Fibroblast of lung (primary cell): ENCODE results near the gene PAFAH2. TPM values are rescaled to one million over a fixed set of nuclear protein-coding genes. Genes with fewer than 3 reads are reported as not detected.
"Not testable (repeated sequence)": the region's sequence is repeated elsewhere in the genome, so short reads cannot be mapped to it uniquely, and the experiment has no call there.

Source experiments
- DNase-seq, 2 donors: peaks; one replicate each; pipeline versions ENCODE4 v3.0.0 to v3.0.0-alpha.2; 2010; ENCODE audit warnings: low read depth in 2 of 2
- H2AFZ ChIP-seq: 2 replicates; pipeline ENCODE4 v1.5.1; 2012; ENCODE audit warnings: low read length, control low read depth, inconsistent platforms
- H3K27ac ChIP-seq: 2 replicates; pipeline ENCODE4 v1.5.1; 2011; ENCODE audit warnings: low read length, control low read depth; ENCODE audit not compliant: insufficient read depth
- H3K27me3 ChIP-seq: 2 replicates; pipeline ENCODE4 v1.5.1; 2011; ENCODE audit warnings: mild to moderate bottlenecking, low read length; ENCODE audit not compliant: control insufficient read depth, insufficient read depth
- H3K36me3 ChIP-seq: 2 replicates; pipeline ENCODE4 v1.5.1; 2011; ENCODE audit warnings: low read length; ENCODE audit not compliant: control insufficient read depth, insufficient read depth
- H3K4me1 ChIP-seq: 2 replicates; pipeline ENCODE4 v1.5.1; 2011; ENCODE audit warnings: low read length; ENCODE audit not compliant: control insufficient read depth, insufficient read depth; ENCODE audit errors: extremely low read depth
- H3K4me2 ChIP-seq: 2 replicates; pipeline ENCODE4 v1.5.1; 2011; ENCODE audit warnings: low read length, control low read depth; ENCODE audit not compliant: insufficient read depth; ENCODE audit errors: extremely low read depth
- H3K4me3 ChIP-seq, 4 experiments: fragments of 200-600 bp in 1 of 4; sonication (generic) in 1 of 4; replicated peaks in 1 of 4; 2 replicates each; pipeline ENCODE4 v1.5.1; 2011 to 2016; ENCODE audit warnings: low read length in 4 of 4, low read depth in 3 of 4, mild to moderate bottlenecking in 3 of 4, control low read depth in 2 of 4, inconsistent platforms in 1 of 4, mixed read lengths in 1 of 4; ENCODE audit not compliant: insufficient read depth in 1 of 4; ENCODE audit errors: control extremely low read depth in 1 of 4
- H3K79me2 ChIP-seq: 2 replicates; pipeline ENCODE4 v1.5.1; 2012; ENCODE audit warnings: mild to moderate bottlenecking, low read length, inconsistent platforms; ENCODE audit not compliant: control insufficient read depth, insufficient read depth
- H3K9ac ChIP-seq: 2 replicates; pipeline ENCODE4 v1.5.1; 2011; ENCODE audit warnings: mild to moderate bottlenecking, low read length, control low read depth; ENCODE audit not compliant: insufficient read depth
- H3K9me3 ChIP-seq: 2 replicates; pipeline ENCODE4 v1.5.1; 2012; ENCODE audit warnings: low read depth, low read length; ENCODE audit not compliant: control insufficient read depth, insufficient read depth
- H4K20me1 ChIP-seq: 2 replicates; pipeline ENCODE4 v1.5.1; 2011; ENCODE audit warnings: low read length; ENCODE audit not compliant: control insufficient read depth, insufficient read depth; ENCODE audit errors: extremely low read depth
- CTCF ChIP-seq, 2 donors: IDR thresholded peaks in 1 of 2; conservative IDR thresholded peaks in 1 of 2; 1 replicate in 1 of 2; 2 replicates in 1 of 2; pipeline ENCODE4 v1.5.1; 2011 to 2012; ENCODE audit warnings: low read length in 2 of 2, control low read depth in 1 of 2, inconsistent platforms in 1 of 2, low read depth in 1 of 2, mild to moderate bottlenecking in 1 of 2
- EZH2 ChIP-seq: IDR thresholded peaks from 2 replicates; pipeline ENCODE4 v1.5.1; 2012; ENCODE audit warnings: low read length, control low read depth, mild to moderate bottlenecking; ENCODE audit errors: missing control alignments
- polyA plus RNA-seq, 2 donors: library from polyadenylated mRNA; depleted of rRNA in 1 of 2; stranded (reverse) in 1 of 2; unstranded in 1 of 2; fragments of >200 nt; gene quantifications; 2 replicates each; pipeline ENCODE4 v1.2.1, GENCODE V29; 2011 to 2012; ENCODE audit warnings: missing spikeins in 1 of 2
- total RNA-seq: library from RNA; depleted of rRNA; stranded (reverse); fragments of >200 nt; gene quantifications from 2 replicates; pipeline ENCODE4 v1.2.1, GENCODE V29; 2014

Gene PAFAH2
- total and polyA plus RNA-seq, 2 donors (not counting 1 experiment from before 2014, with no cell fraction given) = 8.3 to 11.7 TPM

- Histone ChIP-seq H3K4me3 (no peak overlapping the region), H3K36me3 (no peaks in the 10 kb centered on the region), H3K9ac (no peak overlapping the region), H4K20me1 (no peaks in the 10 kb centered on the region), H3K79me2 (no peaks in the 10 kb centered on the region), H3K4me2 (no peak overlapping the region), H3K27ac (no peak overlapping the region), H2AFZ (no peak overlapping the region), H3K27me3 (no peaks in the 10 kb centered on the region), H3K9me3 (no peaks in the 10 kb centered on the region), H3K4me1 (no peaks in the 10 kb centered on the region)
- peak in 1 of 2 donors; percentile 36 for DNase-seq
- no peak for TF ChIP-seq CTCF (conservative IDR thresholded peaks at IDR 0.05 in 1 of 2, IDR thresholded peaks at IDR 0.05 in 1 of 2; ENCODE audit: low read depth in 1 of 2, low read length in 2 of 2)
These were observed 8.2 kb downstream of the PAFAH2 start for GRCh38 chr1:25989440-25990234.

- Histone ChIP-seq H3K79me2 (no peaks in the 10 kb centered on the region), H3K4me2 (no peak overlapping the region), H3K27me3 (no peaks in the 10 kb centered on the region), H2AFZ (no peak overlapping the region), H3K36me3 (no peaks in the 10 kb centered on the region), H3K9me3 (no peaks in the 10 kb centered on the region), H3K27ac (no peak overlapping the region), H3K4me3 (no peak overlapping the region), H3K9ac (no peak overlapping the region), H3K4me1 (no peaks in the 10 kb centered on the region), H4K20me1 (no peaks in the 10 kb centered on the region)
- TF ChIP-seq EZH2 = no peak
- TF ChIP-seq CTCF (conservative IDR thresholded peaks at IDR 0.05 in 1 of 2, IDR thresholded peaks at IDR 0.05 in 1 of 2; ENCODE audit: low read depth in 1 of 2, low read length in 2 of 2) = no peak
- DNase-seq = no peak
These were observed 9.9 kb downstream of the PAFAH2 start for GRCh38 chr1:25987951-25988350.

- not testable (repeated sequence) for H3K36me3 ChIP-seq
These were observed 11.1 kb downstream of the PAFAH2 start for GRCh38 chr1:25986773-25987172.

More at GRCh38 chr1:25986773-25987172, 11.1 kb downstream of the PAFAH2 start:
- H3K9ac ChIP-seq, H2AFZ ChIP-seq, H3K27me3 ChIP-seq, H3K9me3 ChIP-seq, H3K27ac ChIP-seq, H3K4me2 ChIP-seq, DNase-seq, H3K4me3 ChIP-seq, H4K20me1 ChIP-seq, H3K79me2 ChIP-seq, H3K4me1 ChIP-seq: not testable (repeated sequence)
